ENCODE data around the gene PKD2. TPM values are rescaled to one million over a fixed set of nuclear protein-coding genes. Genes with fewer than 3 reads are reported as not detected.

Gene PKD2
- total RNA-seq (10 to 100 TPM; 11.3 to 21.5 (median 14.5) TPM), polyA plus RNA-seq (10 to 100 TPM in 1 of 2 donors, 1 to 10 TPM in 1; 6.5 to 11.8 TPM)
- long read RNA-seq, donor 1, full-length matches to known transcripts: 17 of 19 reads
- long read RNA-seq, donor 1, partial matches to known transcripts: 0 of 19 reads
- long read RNA-seq, donor 1, other reads (novel, unspliced or antisense): 2 of 19 reads
- long read RNA-seq, donor 2, full-length matches to known transcripts: 13 of 19 reads
- long read RNA-seq, donor 2, partial matches to known transcripts: 4 of 19 reads
- long read RNA-seq, donor 2, other reads (novel, unspliced or antisense): 2 of 19 reads
- long read RNA-seq, donor 3, full-length matches to known transcripts: 1 of 4 reads
- long read RNA-seq, donor 3, partial matches to known transcripts: 1 of 4 reads
- long read RNA-seq, donor 3, other reads (novel, unspliced or antisense): 2 of 4 reads

GRCh38 chr4:88007304-88008121 lies at the start of gene PKD2:
Gene PKD2 (plus strand): TSS chr4:88007635. CDS start chr4:88007734, 99 bp downstream.
- peak; percentile 94 to 98 (median 97) for ATAC-seq
- peak; percentile 89 to 91 for DNase-seq
- WGBS, 2 donors: 1% methylated on average over 98 to 112 of the region's 116 CpGs
- H3K27me3 ChIP-seq: no peaks in the 10 kb centered on the region
- peaks cover 7 to 54% (median 35%) of the 10 kb centered on the region in 9 donors for H3K4me1 ChIP-seq
- TF ChIP-seq CTCF (IDR thresholded peaks at IDR 0.05): no peak
- H3K9me3 ChIP-seq: no peaks in the 10 kb centered on the region
- H3K4me3 ChIP-seq: peak within 1 kb of the TSS; percentile 73 to 92 (median 80)
- intact Hi-C loops (cut with DNase I): no loop called here
- peak within 1 kb of the TSS; percentile 51 to 87 (median 83) for H3K27ac ChIP-seq
- H3K36me3 ChIP-seq: no peaks in the 10 kb centered on the region

- no peaks in the 10 kb centered on the region for H3K4me1 ChIP-seq
- ATAC-seq: no peak
- H3K27ac ChIP-seq: no peak overlapping the region
- no peak overlapping the region for H3K4me3 ChIP-seq
- H3K9me3 ChIP-seq: no peaks in the 10 kb centered on the region
- intact Hi-C loops (cut with DNase I): loop anchor here in 1 of 10 donors (10.0 kb wide), 1 partner anchor 277 kb away; no protein-coding TSS in a partner anchor
- no peaks in the 10 kb centered on the region for H3K27me3 ChIP-seq
- no peaks in the 10 kb centered on the region for H3K36me3 ChIP-seq
- no peak for TF ChIP-seq CTCF (IDR thresholded peaks at IDR 0.05)
- no peak for DNase-seq
- 70 to 82% methylated on average over 1 of the region's 1 CpG for WGBS, 2 donors
These were observed 45.4 kb upstream of the PKD2 start for GRCh38 chr4:87961993-87962392.

DNA sequence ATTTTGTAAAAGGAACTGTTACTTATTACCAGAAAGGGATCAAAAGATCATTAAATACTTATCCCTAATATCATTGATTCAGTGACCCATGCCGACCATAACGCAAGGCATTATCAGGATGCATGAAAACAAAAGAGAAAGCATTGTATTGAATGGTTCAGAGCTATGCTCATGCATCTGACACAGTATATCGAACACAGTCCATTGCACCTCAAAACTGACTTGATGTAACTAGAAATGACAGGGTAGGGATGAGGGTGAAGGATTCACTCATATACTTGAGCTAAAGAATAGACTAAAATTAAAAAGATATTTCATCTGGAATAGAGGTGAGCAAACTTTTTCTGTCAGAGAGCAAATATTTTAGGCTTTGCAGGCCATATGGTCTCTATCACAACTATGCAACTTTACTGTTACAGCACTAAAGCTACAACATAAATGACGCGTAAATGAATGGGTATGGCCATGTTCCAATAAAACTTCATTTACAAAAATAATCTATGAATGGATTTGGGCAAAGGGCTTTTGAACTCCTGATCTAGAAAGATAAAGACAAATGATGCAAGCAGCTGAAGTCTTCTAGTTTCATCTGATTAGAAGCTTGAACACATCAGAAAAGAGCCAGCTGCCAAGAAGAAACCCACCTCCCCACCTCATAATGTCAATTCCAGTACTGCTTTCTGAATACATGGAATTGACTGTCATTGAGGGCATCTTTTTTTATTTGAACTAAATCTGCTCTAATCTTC lies 44.9 kb upstream of the PKD2 start:
- intact Hi-C loops (cut with DNase I): loop anchor here in 1 of 10 donors (10.0 kb wide), 1 partner anchor 278 kb away; no protein-coding TSS in a partner anchor
- Histone ChIP-seq H3K27ac (no peak overlapping the region), H3K9me3 (no peaks in the 10 kb centered on the region), H3K27me3 (no peaks in the 10 kb centered on the region), H3K36me3 (no peaks in the 10 kb centered on the region), H3K4me3 (no peak overlapping the region), H3K4me1 (no peaks in the 10 kb centered on the region)
- TF ChIP-seq CTCF (IDR thresholded peaks at IDR 0.05): no peak
- WGBS, 2 donors: 83 to 90% methylated on average over 5 of the region's 5 CpGs
- DNase-seq: no peak
- no peak for ATAC-seq
